GM12865 (cell line): Measurements from ENCODE around the gene KRTAP12-3.
A peak's percentile ranks its signal among the peaks of the same experiment; 100 is the strongest.
"Not testable (repeated sequence)": the region's sequence is repeated elsewhere in the genome, so short reads cannot be mapped to it uniquely, and the experiment has no call there.

Experiments used
- DNase-seq: peaks from one replicate; pipeline ENCODE4 v3.0.0; 2010; ENCODE audit warnings: low read depth
- H3K4me3 ChIP-seq: 2 replicates; pipeline ENCODE4 v1.5.1; 2011; ENCODE audit warnings: mild to moderate bottlenecking, low read depth, low read length, control low read depth
- TF ChIP-seq, protein P1 (sequence below): IDR thresholded peaks from 2 replicates; pipeline ENCODE4 v1.5.1; 2011; ENCODE audit warnings: low read length, control low read depth, low read depth, inconsistent platforms; ENCODE audit not compliant: insufficient read depth; ENCODE audit errors: missing control alignments

The KRTAP12-3 gene

GRCh38 chr21:44653656-44654575, 3.8 kb upstream of the KRTAP12-3 start:
- no peak for DNase-seq
- H3K4me3 ChIP-seq, result no peak overlapping the region
- TF ChIP-seq, protein P1, sequence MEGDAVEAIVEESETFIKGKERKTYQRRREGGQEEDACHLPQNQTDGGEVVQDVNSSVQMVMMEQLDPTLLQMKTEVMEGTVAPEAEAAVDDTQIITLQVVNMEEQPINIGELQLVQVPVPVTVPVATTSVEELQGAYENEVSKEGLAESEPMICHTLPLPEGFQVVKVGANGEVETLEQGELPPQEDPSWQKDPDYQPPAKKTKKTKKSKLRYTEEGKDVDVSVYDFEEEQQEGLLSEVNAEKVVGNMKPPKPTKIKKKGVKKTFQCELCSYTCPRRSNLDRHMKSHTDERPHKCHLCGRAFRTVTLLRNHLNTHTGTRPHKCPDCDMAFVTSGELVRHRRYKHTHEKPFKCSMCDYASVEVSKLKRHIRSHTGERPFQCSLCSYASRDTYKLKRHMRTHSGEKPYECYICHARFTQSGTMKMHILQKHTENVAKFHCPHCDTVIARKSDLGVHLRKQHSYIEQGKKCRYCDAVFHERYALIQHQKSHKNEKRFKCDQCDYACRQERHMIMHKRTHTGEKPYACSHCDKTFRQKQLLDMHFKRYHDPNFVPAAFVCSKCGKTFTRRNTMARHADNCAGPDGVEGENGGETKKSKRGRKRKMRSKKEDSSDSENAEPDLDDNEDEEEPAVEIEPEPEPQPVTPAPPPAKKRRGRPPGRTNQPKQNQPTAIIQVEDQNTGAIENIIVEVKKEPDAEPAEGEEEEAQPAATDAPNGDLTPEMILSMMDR, result no peak

DNA sequence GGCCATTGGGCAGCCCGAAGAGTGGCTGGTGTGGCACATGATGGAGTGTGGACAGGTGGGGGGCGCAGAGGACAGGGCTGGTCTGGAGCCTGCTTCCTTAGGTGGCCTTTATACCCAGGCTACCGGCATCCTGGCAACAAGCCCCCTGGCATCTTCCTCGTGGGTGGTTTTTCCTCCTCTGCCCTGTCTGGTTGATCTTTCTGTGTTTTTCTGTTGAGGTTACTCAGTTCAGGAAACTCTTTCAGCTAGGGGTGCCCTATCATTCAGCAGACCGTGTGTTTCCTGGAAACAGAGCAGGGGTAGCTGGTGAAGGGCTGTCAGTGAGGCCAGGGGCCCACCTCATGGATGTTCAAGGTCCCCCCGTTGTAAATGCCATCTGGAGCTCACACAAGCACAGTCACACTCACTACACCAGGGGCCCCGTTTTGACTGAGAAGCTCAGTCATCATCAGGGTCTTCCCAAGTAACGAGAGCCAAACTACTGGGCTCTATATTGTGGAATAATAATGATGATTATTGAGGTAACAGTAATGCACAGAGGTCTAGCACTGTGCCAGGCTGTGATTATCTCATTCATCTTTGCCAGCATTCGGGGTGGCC, 3.1 kb upstream of the KRTAP12-3 start, which contains the start of gene KRTAP12-4:
Gene KRTAP12-4 (minus strand): TSS at position 84 of the 600 bp plus-strand sequence. CDS start 45 bp downstream, at position 39.
- no peak within 1 kb of the TSS for H3K4me3 ChIP-seq
- TF ChIP-seq, protein P1, result no peak
- no peak for DNase-seq

- no peak overlapping the region for H3K4me3 ChIP-seq
- DNase-seq, result no peak
- TF ChIP-seq, protein P1, result no peak
Measured at GRCh38 chr21:44656868-44657267, 864 bp upstream of the KRTAP12-3 start.

GRCh38 chr21:44658541-44658910, 794 bp downstream of the KRTAP12-3 start:
- H3K4me3 ChIP-seq, result no peak overlapping the region
- no peak for DNase-seq
- TF ChIP-seq, protein P1, result no peak

- TF ChIP-seq, protein P1, result no peak
- peak; percentile 39 for DNase-seq
- no peak overlapping the region for H3K4me3 ChIP-seq
Measured at GRCh38 chr21:44658913-44659595, 1.3 kb downstream of the KRTAP12-3 start.

DNA sequence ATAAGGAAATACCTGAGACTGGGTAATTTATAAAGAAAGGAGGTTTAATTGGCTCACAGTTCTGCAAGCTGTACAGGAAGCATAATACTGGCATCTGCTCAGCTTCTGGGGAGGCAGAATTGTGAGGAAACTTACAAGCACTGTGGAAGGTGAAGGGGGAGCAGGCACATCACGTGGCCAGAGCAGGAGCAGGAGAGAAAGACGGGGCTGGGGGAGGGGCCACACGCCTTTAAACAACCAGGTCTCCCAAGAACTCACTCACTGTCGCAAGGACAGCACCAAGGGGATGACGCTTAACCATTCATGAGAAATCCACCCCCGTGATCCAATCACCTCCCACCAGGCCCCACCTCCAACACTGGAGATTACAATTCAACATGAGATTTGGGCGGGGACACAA, 3.8 kb downstream of the KRTAP12-3 start:
- H3K4me3 ChIP-seq, DNase-seq: not testable (repeated sequence)

DNA sequence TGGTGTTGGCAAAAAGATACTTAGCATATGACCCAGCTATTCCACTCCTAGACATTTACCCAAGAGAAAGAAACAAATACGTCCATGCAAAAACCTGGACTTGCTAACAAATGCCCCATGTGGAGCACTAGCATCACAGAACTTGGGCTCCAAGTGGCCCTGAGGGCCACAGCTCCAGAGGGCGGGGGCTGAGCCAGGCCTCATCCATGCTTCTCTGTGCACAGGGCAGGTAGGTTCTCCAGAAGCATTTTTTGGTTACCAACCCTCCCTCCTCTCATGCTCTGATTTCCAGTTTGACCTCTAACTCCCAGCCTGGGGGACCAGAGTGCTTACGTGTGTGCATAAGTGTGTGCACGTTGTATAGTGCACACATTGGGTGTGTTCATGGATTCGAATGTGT, 7.0 kb downstream of the KRTAP12-3 start:
- DNase-seq, result no peak
- TF ChIP-seq, protein P1, result no peak
- H3K4me3 ChIP-seq, result no peak overlapping the region
